Neural cell (in vitro differentiated cells): ENCODE data around the gene PML. TPM values are rescaled to one million over a fixed set of nuclear protein-coding genes. Genes with fewer than 3 reads are reported as not detected.

ENCODE experiments used
- H2AFZ ChIP-seq: fragments of 200-600, 300-800 bp; sonication (generic), shearing (Covaris generic); 2 replicates; pipeline ENCODE4 v1.6.0; 2014; ENCODE audit warnings: low read depth, mild to moderate bottlenecking, antibody characterized with exemption, low read length, moderate library complexity
- H3F3A ChIP-seq: fragments of 200-600 bp; shearing (Covaris generic); 2 replicates; pipeline ENCODE4 v1.6.1; 2016; ENCODE audit warnings: mild to moderate bottlenecking, moderate library complexity, mixed read lengths, antibody characterized with exemption, low read length; ENCODE audit not compliant: insufficient read depth, poor library complexity, severe bottlenecking
- H3K27ac ChIP-seq: fragments of 200-600, 300-800 bp; sonication (generic), shearing (Covaris generic); 2 replicates; pipeline ENCODE4 v1.5.1; 2014; ENCODE audit warnings: mild to moderate bottlenecking, low read length, moderate library complexity
- H3K27me3 ChIP-seq: fragments of 300-800, 200-600 bp; sonication (generic), shearing (Covaris generic); 2 replicates; pipeline ENCODE4 v1.6.0; 2014; ENCODE audit warnings: mild to moderate bottlenecking, low read depth, low read length, moderate library complexity; ENCODE audit not compliant: insufficient read depth
- H3K36me3 ChIP-seq: fragments of 300-800, 200-600 bp; sonication (generic), shearing (Covaris generic); 2 replicates; pipeline ENCODE4 v1.5.1; 2014; ENCODE audit warnings: mild to moderate bottlenecking, antibody characterized with exemption, low read length, moderate library complexity; ENCODE audit not compliant: insufficient read depth
- H3K4me2 ChIP-seq: fragments of 300-800, 200-600 bp; sonication (generic), shearing (Covaris generic); 2 replicates; pipeline ENCODE4 v1.6.0; 2014; ENCODE audit warnings: mild to moderate bottlenecking, low read length
- H3K4me3 ChIP-seq: fragments of 300-800, 200-600 bp; sonication (generic), shearing (Covaris generic); 2 replicates; pipeline ENCODE4 v1.5.1; 2014; ENCODE audit warnings: mild to moderate bottlenecking, low read length, moderate library complexity
- H3K79me2 ChIP-seq: fragments of 200-600 bp; shearing (Covaris generic); replicated peaks from 2 replicates; pipeline ENCODE4 v1.6.0; 2014; ENCODE audit warnings: mild to moderate bottlenecking, low read length, moderate library complexity; ENCODE audit not compliant: insufficient read depth
- H3K9ac ChIP-seq: fragments of 300-800, 200-600 bp; sonication (generic), shearing (Covaris generic); 2 replicates; pipeline ENCODE4 v1.6.1; 2016; ENCODE audit warnings: mild to moderate bottlenecking, low read length, mixed read lengths
- H3K9me2 ChIP-seq: fragments of 200-600 bp; shearing (Covaris generic); 2 replicates; pipeline ENCODE4 v1.6.1; 2016; ENCODE audit warnings: mild to moderate bottlenecking, low read length, mixed read lengths; ENCODE audit not compliant: insufficient read depth
- H3K9me3 ChIP-seq: fragments of 200-600, 300-800 bp; sonication (generic), shearing (Covaris generic); 2 replicates; pipeline ENCODE4 v1.6.1; 2016; ENCODE audit warnings: mild to moderate bottlenecking, mixed run types, low read length, moderate library complexity, mixed read lengths
- H4K20me1 ChIP-seq: fragments of 200-600 bp; shearing (Covaris generic); 2 replicates; pipeline ENCODE4 v1.6.1; 2016; ENCODE audit warnings: mild to moderate bottlenecking, mixed run types; ENCODE audit not compliant: insufficient read depth
- EP300 ChIP-seq: fragments of 450-650 bp; conservative IDR thresholded peaks from 2 replicates; pipeline ENCODE4 v1.6.1; 2014; ENCODE audit warnings: antibody characterized with exemption, mild to moderate bottlenecking, moderate library complexity; ENCODE audit not compliant: poor library complexity, severe bottlenecking
- EZH2 ChIP-seq: fragments of 200-600, 300-800 bp; shearing (Covaris generic), sonication (generic); IDR thresholded peaks from 2 replicates; pipeline ENCODE4 v1.6.1; 2014; ENCODE audit warnings: antibody characterized with exemption, low read length, borderline replicate concordance, mild to moderate bottlenecking; ENCODE audit not compliant: insufficient read depth, poor library complexity, severe bottlenecking
- MXI1 ChIP-seq: fragments of 450-650 bp; conservative IDR thresholded peaks from 2 replicates; pipeline ENCODE4 v1.6.1; 2014; ENCODE audit warnings: antibody characterized with exemption, mild to moderate bottlenecking; ENCODE audit not compliant: poor library complexity, severe bottlenecking
- POLR2AphosphoS5 ChIP-seq: IDR thresholded peaks from 2 replicates; pipeline ENCODE4 v1.6.1; 2012
- RAD21 ChIP-seq: fragments of 450-650 bp; conservative IDR thresholded peaks from 2 replicates; pipeline ENCODE4 v1.6.1; 2014; ENCODE audit warnings: antibody characterized with exemption, mild to moderate bottlenecking, moderate library complexity
- REST ChIP-seq: IDR thresholded peaks from 2 replicates; pipeline ENCODE4 v1.6.1; 2012; ENCODE audit warnings: borderline replicate concordance
- SMC3 ChIP-seq: fragments of 450-650 bp; conservative IDR thresholded peaks from 2 replicates; pipeline ENCODE4 v1.6.1; 2014; ENCODE audit warnings: antibody characterized with exemption, mild to moderate bottlenecking, moderate library complexity; ENCODE audit not compliant: poor library complexity
- TAF1 ChIP-seq: IDR thresholded peaks from 2 replicates; pipeline ENCODE4 v1.6.1; 2012; ENCODE audit warnings: low read depth
- polyA plus RNA-seq: library from polyadenylated mRNA; depleted of rRNA; stranded (reverse); fragments of >200 nt; gene quantifications from 2 replicates; pipeline ENCODE4 v1.2.3, GENCODE V29; 2014
- TF ChIP-seq, protein P1 (sequence below): fragments of 450-650 bp; IDR thresholded peaks from 2 replicates; pipeline ENCODE4 v1.5.1; 2014; ENCODE audit warnings: antibody characterized with exemption, mild to moderate bottlenecking, moderate library complexity; ENCODE audit not compliant: poor library complexity, severe bottlenecking

Gene PML
- polyA plus RNA-seq, 1 donor from 2014 or later: 4.7 TPM

- Histone ChIP-seq H3K27me3 (no peaks in the 10 kb centered on the region), H3F3A (no peaks in the 10 kb centered on the region), H3K9me3 (no peaks in the 10 kb centered on the region), H3K4me2 (no peak overlapping the region), H3K27ac (no peak overlapping the region), H2AFZ (no peak overlapping the region), H3K9ac (no peak overlapping the region), H3K79me2 (no peaks in the 10 kb centered on the region), H4K20me1 (no peaks in the 10 kb centered on the region), H3K4me3 (no peak overlapping the region), H3K9me2 (no peaks in the 10 kb centered on the region), H3K36me3 (no peaks in the 10 kb centered on the region)
- no peak for TF ChIP-seq EP300
- TF ChIP-seq, protein P1, sequence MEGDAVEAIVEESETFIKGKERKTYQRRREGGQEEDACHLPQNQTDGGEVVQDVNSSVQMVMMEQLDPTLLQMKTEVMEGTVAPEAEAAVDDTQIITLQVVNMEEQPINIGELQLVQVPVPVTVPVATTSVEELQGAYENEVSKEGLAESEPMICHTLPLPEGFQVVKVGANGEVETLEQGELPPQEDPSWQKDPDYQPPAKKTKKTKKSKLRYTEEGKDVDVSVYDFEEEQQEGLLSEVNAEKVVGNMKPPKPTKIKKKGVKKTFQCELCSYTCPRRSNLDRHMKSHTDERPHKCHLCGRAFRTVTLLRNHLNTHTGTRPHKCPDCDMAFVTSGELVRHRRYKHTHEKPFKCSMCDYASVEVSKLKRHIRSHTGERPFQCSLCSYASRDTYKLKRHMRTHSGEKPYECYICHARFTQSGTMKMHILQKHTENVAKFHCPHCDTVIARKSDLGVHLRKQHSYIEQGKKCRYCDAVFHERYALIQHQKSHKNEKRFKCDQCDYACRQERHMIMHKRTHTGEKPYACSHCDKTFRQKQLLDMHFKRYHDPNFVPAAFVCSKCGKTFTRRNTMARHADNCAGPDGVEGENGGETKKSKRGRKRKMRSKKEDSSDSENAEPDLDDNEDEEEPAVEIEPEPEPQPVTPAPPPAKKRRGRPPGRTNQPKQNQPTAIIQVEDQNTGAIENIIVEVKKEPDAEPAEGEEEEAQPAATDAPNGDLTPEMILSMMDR: no peak
- TF ChIP-seq MXI1: no peak
- TF ChIP-seq EZH2: no peak
- no peak for TF ChIP-seq TAF1
- TF ChIP-seq RAD21: no peak
- TF ChIP-seq POLR2AphosphoS5: no peak
- TF ChIP-seq SMC3: no peak
- TF ChIP-seq REST: no peak
These were observed 7.8 kb upstream of the PML start for GRCh38 chr15:73986776-73987056.

GRCh38 chr15:73987250-73987649, 7.3 kb upstream of the PML start:
- no peaks in the 10 kb centered on the region for H3K9me3 ChIP-seq
- H3K27ac ChIP-seq: no peak overlapping the region
- no peaks in the 10 kb centered on the region for H3K9me2 ChIP-seq
- no peaks in the 10 kb centered on the region for H3K36me3 ChIP-seq
- no peak overlapping the region for H2AFZ ChIP-seq
- no peaks in the 10 kb centered on the region for H3F3A ChIP-seq
- H3K27me3 ChIP-seq: no peaks in the 10 kb centered on the region
- H3K4me2 ChIP-seq: no peak overlapping the region
- H3K9ac ChIP-seq: no peak overlapping the region
- no peak overlapping the region for H3K4me3 ChIP-seq
- TF ChIP-seq EZH2: no peak
- TF ChIP-seq SMC3: no peak
- no peaks in the 10 kb centered on the region for H3K79me2 ChIP-seq
- H4K20me1 ChIP-seq: no peaks in the 10 kb centered on the region
